HG03139 (cell line): ENCODE results near the gene RFC1.
"Not testable (repeated sequence)": the region's sequence is repeated elsewhere in the genome, so short reads cannot be mapped to it uniquely, and the experiment has no call there.

ENCODE experiments used
- ATAC-seq: cut with Tn5 transposase; IDR thresholded peaks from one replicate; pipeline ENCODE4 v1.9.1; 2021; ENCODE audit not compliant: unreplicated experiment

RFC1 gene

GRCh38 chr4:39357002-39357401, 9.2 kb downstream of the RFC1 start:
- peak; percentile 38 for ATAC-seq

- no peak for ATAC-seq
These were observed 12.0 kb downstream of the RFC1 start for GRCh38 chr4:39354254-39354552.

- peak; percentile 61 for ATAC-seq
These were observed 12.5 kb downstream of the RFC1 start for GRCh38 chr4:39353478-39354253.

- not testable (repeated sequence) for ATAC-seq
These were observed 13.0 kb downstream of the RFC1 start for GRCh38 chr4:39353149-39353477.

DNA sequence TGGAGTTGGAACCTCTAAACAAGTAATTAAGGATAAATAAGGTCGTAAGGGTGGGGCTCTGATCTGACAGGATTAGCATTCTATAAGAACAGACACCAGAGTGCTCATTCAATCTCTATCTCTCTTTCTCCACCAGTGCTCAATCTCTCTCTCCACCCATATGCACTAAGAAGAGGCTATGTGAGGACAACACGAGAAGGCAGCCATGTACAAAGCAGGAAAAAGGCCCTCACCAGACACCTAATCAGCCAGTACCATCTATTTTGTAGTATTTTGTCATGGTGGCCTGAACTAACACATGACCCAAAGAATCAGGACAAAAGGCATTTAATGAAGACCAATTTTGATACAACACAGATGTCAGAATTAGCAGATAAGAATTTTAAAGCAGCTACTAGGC, 16.8 kb downstream of the RFC1 start:
- ATAC-seq: no peak

GRCh38 chr4:39348371-39349315, 17.5 kb downstream of the RFC1 start:
- ATAC-seq: no peak

- no peak for ATAC-seq
These were observed 19.2 kb downstream of the RFC1 start for GRCh38 chr4:39346856-39347519.

- no peak for ATAC-seq
These were observed 23.4 kb downstream of the RFC1 start for GRCh38 chr4:39342731-39343130.

GRCh38 chr4:39341075-39341725, 25.0 kb downstream of the RFC1 start:
- ATAC-seq: no peak

DNA sequence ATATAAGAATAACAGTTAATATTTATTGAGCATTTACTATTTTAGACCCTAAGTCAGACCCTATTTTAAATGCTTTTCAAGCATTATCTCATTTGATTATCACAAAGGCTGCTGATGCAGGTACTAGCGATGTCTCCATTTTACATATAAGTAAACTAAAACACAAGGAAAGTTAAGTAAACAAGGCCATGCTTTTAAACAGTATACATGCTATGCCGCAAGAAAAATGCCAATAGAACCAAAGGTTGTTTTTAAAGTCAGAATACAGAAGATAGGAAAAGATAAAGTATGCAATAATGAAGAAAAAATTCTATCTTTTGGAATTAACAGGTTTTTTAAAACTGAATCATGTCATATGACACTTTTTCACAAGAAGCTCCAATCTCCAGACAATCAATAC, 26.2 kb downstream of the RFC1 start:
- ATAC-seq: no peak

GRCh38 chr4:39337841-39338240, 28.3 kb downstream of the RFC1 start:
- ATAC-seq: no peak

- no peak for ATAC-seq
These were observed 30.6 kb downstream of the RFC1 start for GRCh38 chr4:39335566-39335965.

DNA sequence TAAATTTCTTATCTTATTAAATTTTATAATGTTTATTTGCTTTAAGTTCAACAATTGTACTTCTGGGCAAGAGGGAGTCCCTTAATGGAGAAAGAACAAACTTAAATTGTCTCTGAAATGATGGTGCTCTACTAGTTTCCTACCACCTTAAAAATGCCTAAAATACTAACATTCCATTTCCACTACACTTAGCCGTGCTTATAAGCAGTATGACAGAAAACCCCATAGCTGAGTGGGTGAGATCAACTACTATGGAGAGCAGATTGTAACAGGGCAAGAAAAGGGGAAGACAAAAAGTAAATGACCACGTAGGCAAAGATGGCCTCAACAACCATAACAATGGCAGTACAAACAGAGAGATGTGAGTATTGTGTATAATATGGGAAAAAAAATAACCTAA, 35.0 kb downstream of the RFC1 start:
- ATAC-seq: no peak

DNA sequence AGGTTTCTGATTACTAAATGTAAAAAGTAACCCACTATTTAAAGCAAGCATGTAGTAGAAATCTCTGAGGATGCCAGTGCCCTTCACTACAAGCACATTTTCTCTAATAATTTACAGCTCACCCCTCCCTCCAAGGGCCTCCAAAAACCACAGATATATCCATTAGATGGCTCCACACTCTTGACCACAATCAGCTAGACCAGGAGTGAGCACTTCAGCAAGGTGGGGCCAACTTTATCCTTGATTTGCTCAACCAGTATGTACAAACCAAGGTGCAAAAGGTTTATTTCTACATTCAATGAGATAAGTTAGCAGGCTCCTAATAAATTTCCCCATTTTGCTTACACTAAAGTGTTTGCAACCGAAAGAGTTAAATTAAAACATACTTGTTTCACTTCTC, 35.8 kb downstream of the RFC1 start:
- ATAC-seq: no peak

- no peak for ATAC-seq
These were observed 39.6 kb downstream of the RFC1 start for GRCh38 chr4:39326468-39326977.

- ATAC-seq: no peak
These were observed 41.1 kb downstream of the RFC1 start for GRCh38 chr4:39324897-39325613.

GRCh38 chr4:39324446-39324845, 41.7 kb downstream of the RFC1 start:
- ATAC-seq: no peak

DNA sequence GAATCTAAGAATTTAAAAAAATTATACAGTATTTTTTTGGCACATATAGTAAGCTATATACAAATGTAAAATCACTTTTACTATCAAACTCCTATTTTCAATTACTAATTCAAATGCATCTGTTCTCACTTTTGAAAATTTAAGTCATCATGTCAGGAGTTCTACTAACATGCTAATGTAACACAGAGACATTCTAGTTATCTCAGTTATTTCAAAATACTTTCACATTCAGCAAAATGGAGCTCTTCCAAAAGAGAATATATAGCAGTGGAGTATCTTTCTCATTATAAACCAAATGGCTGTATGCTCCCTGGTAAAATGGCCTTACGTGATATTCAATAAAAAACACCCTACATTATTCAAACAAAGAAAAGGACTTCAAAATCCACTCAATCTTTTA, 42.3 kb downstream of the RFC1 start:
- no peak for ATAC-seq

DNA sequence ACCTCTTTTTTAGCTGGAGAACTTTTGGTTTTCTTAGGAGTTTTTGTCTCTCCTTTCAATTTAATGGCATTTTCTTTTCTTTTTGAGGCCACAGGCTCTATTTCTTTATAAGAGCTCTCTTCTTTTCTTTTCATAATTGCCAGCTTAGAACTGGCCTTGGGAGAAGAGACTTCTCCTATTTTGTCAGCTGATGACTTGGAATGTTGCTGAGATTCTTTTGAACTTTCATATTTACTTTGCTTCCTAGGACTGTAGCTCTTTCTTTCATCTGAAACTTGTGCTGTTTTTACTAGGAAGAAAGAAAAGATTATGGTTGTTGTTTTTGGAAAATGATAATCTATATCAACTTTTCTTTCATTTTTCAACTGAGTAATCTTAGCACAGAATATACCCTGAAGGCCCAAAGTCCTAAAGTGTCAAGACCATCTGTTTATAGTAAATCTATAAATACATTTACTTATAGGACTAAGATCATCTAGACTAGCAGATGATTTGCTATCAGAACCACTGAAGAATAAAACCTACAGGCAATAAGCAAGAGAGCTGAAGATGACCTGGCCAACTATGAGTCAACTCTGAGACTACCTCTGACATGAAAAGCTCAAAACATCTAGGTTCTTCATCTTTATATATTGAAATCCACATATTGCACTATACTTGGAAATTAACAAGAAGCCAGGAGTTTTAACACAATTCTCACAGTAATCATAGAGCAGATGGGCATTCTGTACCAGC, 45.6 kb downstream of the RFC1 start:
- no peak for ATAC-seq

- ATAC-seq: no peak
These were observed 46.5 kb downstream of the RFC1 start for GRCh38 chr4:39319676-39320075.
